K562 treated with DMSO at 1 percent for 48 hours (cell line): Measurements from ENCODE around the gene IL17RB. TPM values are rescaled to one million over a fixed set of nuclear protein-coding genes. Genes with fewer than 3 reads are reported as not detected.

Source experiments
- total RNA-seq: library from RNA; unstranded; fragments of 300-600 nt; gene quantifications from 2 replicates; pipeline ENCODE4 v1.2.3, GENCODE V29; 2022; ENCODE audit warnings: low replicate concordance; ENCODE audit errors: extremely low read depth

IL17RB gene, protein sequence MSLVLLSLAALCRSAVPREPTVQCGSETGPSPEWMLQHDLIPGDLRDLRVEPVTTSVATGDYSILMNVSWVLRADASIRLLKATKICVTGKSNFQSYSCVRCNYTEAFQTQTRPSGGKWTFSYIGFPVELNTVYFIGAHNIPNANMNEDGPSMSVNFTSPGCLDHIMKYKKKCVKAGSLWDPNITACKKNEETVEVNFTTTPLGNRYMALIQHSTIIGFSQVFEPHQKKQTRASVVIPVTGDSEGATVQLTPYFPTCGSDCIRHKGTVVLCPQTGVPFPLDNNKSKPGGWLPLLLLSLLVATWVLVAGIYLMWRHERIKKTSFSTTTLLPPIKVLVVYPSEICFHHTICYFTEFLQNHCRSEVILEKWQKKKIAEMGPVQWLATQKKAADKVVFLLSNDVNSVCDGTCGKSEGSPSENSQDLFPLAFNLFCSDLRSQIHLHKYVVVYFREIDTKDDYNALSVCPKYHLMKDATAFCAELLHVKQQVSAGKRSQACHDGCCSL
- not detected in 2 replicates for total RNA-seq

DNA sequence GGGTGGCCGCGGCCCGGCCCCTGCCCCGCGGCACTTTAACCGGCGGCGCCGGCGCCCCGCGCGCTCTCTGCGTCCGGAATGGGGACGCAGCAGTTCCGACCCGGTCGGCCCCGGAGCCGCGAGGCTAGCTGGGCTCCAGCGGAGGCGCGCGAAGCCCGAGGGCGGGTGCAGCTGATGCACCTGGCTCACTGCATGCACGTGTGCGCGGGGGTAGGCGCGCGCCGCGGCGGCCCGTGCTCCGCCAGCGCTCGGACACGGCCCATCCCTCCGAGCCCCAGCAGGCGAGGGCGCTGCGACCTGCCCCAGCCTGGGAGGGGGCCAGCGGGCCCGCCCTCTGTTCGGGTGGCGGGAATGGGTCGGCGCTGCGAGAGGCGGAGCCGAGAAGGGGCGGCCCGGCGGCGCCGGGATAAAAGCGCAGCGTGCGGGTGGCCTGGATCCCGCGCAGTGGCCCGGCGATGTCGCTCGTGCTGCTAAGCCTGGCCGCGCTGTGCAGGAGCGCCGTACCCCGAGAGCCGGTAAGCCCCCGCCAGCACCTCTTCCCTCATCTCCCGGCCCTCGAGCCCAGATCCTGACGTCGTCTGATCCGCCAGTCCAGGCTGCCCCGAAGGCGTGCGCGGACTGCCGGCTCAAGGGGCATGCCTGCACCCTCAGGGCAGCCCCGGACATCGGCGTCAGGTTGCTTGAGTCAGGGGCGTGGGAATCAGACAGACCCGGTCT, at the start of gene IL17RB, which contains the start of gene CHDH:
TSS of gene IL17RB (plus strand) at position 435 of the 717 bp plus-strand sequence. CDS start at position 456, 21 bp downstream.
TSS of gene CHDH (minus strand) at position 286 of the 717 bp plus-strand sequence. CDS start 22,411 bp downstream, outside the sequence.

DNA sequence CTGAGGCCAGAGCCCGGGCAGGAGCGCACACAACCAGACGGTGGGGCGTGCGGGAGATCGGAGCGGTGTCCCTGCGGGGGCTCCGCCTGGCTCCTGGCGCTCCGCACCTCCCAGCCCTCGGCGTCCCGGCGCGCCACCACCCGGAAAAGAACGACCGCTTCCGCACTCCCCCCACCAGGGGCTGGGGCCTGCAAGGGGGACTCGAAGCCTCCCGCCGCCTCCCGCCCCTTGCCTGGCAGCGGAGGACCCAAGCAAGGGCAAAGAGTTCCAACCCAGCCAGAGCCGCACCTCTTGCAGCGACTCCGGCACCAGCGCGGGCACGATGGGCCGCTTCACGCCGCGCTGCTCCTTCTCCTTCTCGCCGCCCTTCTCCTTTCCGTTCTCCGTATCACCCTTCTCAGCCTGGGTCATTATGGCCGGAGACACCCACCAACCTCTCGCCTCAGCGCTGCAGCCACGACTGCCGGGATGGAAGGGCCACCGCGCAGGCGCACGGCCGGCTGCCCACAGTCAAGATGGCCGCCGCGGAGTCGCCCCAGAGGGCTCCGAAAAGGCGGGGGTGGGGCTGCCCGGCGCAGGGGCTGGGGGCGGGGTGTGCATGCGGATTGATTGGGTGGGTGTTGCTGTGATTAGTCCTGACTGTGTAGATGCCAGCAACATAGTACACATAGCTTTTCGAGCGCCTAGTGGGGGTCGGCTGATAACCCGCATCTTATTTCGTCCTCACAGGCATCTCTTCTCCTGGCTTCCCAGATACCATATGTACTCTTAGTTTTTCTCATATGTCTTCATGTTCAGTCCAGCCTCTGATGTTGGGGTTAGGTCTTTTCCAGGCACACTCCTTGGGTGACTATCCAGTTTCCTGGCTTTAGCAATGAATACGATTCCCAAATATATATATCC, 35.6 kb downstream of the IL17RB start, which contains the start of gene ACTR8:
TSS of gene ACTR8 (minus strand) at position 462 of the 903 bp plus-strand sequence. CDS start at position 411, 51 bp downstream.

DNA sequence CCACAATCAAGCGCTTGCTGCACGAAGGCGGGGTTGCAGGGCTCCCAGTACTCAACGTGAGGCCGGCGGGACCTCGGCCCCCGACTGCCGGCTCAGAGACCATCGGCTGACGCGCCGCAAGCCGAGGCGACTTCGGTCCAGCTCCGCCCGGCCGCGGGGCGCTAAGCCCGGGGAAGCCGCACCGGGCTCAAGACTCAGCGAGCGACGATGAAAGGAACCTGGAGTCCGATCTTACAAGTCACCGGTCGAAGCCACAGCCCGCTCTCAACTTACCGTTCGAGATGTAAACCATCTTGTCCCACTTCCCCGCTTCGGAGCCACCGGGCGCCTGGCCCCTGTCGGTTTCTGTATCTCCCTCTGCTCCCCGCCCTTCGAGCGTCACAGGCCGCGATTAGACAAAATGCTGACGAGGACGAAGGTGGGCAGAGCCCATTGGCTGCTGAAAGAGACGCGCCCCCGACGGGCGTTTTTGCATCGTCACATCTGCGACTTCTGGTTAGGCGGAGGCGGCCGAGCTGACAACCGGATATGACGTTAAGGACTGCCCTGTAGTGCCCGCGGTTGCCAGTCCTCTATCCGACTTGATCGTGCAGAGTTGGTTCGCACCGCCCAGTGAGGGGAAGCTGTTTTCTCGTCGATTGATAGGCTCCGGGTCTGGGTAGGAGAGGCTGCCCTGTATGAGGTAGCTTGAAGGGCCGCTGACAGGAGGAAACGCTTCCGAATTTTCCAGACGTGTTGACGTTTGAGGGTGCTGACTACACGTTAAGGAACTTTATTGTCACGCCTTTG, 45.3 kb downstream of the IL17RB start, which contains the start of gene SELENOK:
TSS of gene SELENOK (minus strand) at position 363 of the 789 bp plus-strand sequence.

Other genes with a start within 250 kb of the IL17RB start
- not detected in 2 replicates for gene CHDH, start 149 bp upstream of the IL17RB start, total RNA-seq
- not detected in 2 replicates for gene ACTR8, start 35.6 kb downstream of the IL17RB start, total RNA-seq
- not detected in 2 replicates for gene SELENOK, start 45.3 kb downstream of the IL17RB start, total RNA-seq